ENCODE data around the gene KIF5B. TPM values are rescaled to one million over a fixed set of nuclear protein-coding genes. Genes with fewer than 3 reads are reported as not detected.

The KIF5B gene
- total RNA-seq, 1 donor from 2014 or later: 95.4 TPM

- H3K4me1 Mint-ChIP-seq: peaks cover 49% of the 10 kb centered on the region
- no peak for DNase-seq (ENCODE audit: low read depth, low spot score)
- H3K9me3 Mint-ChIP-seq: no peaks in the 10 kb centered on the region
- H3K4me3 Mint-ChIP-seq: peak overlapping the region; percentile 10
- TF ChIP-seq CTCF (conservative IDR thresholded peaks at IDR 0.05): no peak
- peak overlapping the region; percentile 58 for H3K27ac Mint-ChIP-seq (ENCODE audit: unreplicated experiment)
- peaks cover 10% of the 10 kb centered on the region for H3K36me3 Mint-ChIP-seq (ENCODE audit: low read depth)
- no peaks in the 10 kb centered on the region for H3K27me3 Mint-ChIP-seq (ENCODE audit: low read depth)
Measured at GRCh38 chr10:32004161-32004591, 52.0 kb downstream of the KIF5B start.

GRCh38 chr10:32002531-32002930 is 53.7 kb downstream of the KIF5B start:
- peaks cover 54% of the 10 kb centered on the region for H3K4me1 Mint-ChIP-seq
- DNase-seq (ENCODE audit: low read depth, low spot score): no peak
- H3K27ac Mint-ChIP-seq (ENCODE audit: unreplicated experiment): no peak overlapping the region

GRCh38 chr10:32000937-32001336 is 55.3 kb downstream of the KIF5B start:
- no peaks in the 10 kb centered on the region for H3K36me3 Mint-ChIP-seq (ENCODE audit: low read depth)
- H3K9me3 Mint-ChIP-seq: no peaks in the 10 kb centered on the region
- no peak for TF ChIP-seq CTCF (conservative IDR thresholded peaks at IDR 0.05)
- H3K27me3 Mint-ChIP-seq (ENCODE audit: low read depth): no peaks in the 10 kb centered on the region
- no peak for DNase-seq (ENCODE audit: low read depth, low spot score)
- H3K4me3 Mint-ChIP-seq: no peak overlapping the region
- no peak overlapping the region for H3K27ac Mint-ChIP-seq (ENCODE audit: unreplicated experiment)
- peaks cover 54% of the 10 kb centered on the region for H3K4me1 Mint-ChIP-seq

More at GRCh38 chr10:32002531-32002930, 53.7 kb downstream of the KIF5B start:
- no peak for TF ChIP-seq CTCF (conservative IDR thresholded peaks at IDR 0.05)
- no peaks in the 10 kb centered on the region for H3K9me3 Mint-ChIP-seq
- H3K36me3 Mint-ChIP-seq (ENCODE audit: low read depth): peaks cover 2% of the 10 kb centered on the region
- H3K4me3 Mint-ChIP-seq: peak overlapping the region; percentile 21
- no peaks in the 10 kb centered on the region for H3K27me3 Mint-ChIP-seq (ENCODE audit: low read depth)

GRCh38 chr10:31999836-32000235 is 56.4 kb downstream of the KIF5B start:
- TF ChIP-seq CTCF (conservative IDR thresholded peaks at IDR 0.05): no peak
- H3K27me3 Mint-ChIP-seq (ENCODE audit: low read depth): no peaks in the 10 kb centered on the region
- H3K4me3 Mint-ChIP-seq: no peak overlapping the region
- H3K9me3 Mint-ChIP-seq: no peaks in the 10 kb centered on the region
- no peak for DNase-seq (ENCODE audit: low read depth, low spot score)
- H3K4me1 Mint-ChIP-seq: peaks cover 49% of the 10 kb centered on the region
- H3K36me3 Mint-ChIP-seq (ENCODE audit: low read depth): no peaks in the 10 kb centered on the region
- H3K27ac Mint-ChIP-seq (ENCODE audit: unreplicated experiment): no peak overlapping the region

- Mint-ChIP-seq H3K4me1 (peaks cover 43% of the 10 kb centered on the region), H3K4me3 (no peak overlapping the region), H3K9me3 (no peaks in the 10 kb centered on the region), H3K36me3 (ENCODE audit: low read depth) (no peaks in the 10 kb centered on the region), H3K27ac (ENCODE audit: unreplicated experiment) (peak overlapping the region; percentile 38), H3K27me3 (ENCODE audit: low read depth) (no peaks in the 10 kb centered on the region)
- DNase-seq (ENCODE audit: low read depth, low spot score): no peak
- TF ChIP-seq CTCF (conservative IDR thresholded peaks at IDR 0.05): no peak
Measured at GRCh38 chr10:31999070-31999660, 57.1 kb downstream of the KIF5B start.

All from neural crest cell (in vitro differentiated cells).